ENCODE results near the gene TRIB2. TPM values are rescaled to one million over a fixed set of nuclear protein-coding genes. Genes with fewer than 3 reads are reported as not detected.

Gene TRIB2
- total and polyA plus RNA-seq, 2 of the 13 experiments (the other 11 are each of a cell fraction or from before 2014, with no cell fraction given) = 1.1 to 2.3 TPM

DNA sequence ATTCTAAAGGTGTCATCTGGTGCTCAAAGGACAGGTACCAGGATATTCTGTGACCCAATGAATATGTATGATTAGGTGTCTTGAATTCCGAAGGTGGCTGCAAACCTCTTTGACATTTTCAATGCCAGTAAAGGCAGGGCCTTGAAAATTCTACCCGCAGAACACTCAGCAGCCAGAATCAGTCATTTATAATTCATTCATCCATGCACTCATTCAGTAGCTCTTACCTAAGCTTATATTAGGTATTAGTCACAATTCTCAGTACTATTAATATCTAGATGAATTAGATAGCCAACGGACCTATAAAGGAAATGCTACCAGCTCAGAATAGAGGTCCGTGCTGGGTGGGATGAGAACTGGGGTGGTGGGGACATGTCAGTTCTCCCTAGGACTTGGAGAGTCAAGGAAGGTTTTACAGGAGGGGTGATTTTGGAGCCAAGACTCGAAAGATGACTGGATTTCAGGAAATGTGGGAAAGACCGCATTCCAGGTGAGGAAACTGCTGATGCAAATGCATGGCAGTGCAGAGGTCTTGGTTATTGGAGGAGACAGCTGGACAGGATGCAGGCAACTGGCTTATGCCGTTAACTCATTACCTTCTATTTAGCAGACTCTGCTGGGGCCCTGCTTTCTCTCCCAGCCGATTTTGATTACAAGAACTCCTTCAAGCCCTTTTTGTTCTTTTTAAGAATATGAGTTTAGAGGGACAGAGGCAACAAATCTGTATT, 7.2 kb downstream of the TRIB2 start (continued):
- TF ChIP-seq, protein P1, sequence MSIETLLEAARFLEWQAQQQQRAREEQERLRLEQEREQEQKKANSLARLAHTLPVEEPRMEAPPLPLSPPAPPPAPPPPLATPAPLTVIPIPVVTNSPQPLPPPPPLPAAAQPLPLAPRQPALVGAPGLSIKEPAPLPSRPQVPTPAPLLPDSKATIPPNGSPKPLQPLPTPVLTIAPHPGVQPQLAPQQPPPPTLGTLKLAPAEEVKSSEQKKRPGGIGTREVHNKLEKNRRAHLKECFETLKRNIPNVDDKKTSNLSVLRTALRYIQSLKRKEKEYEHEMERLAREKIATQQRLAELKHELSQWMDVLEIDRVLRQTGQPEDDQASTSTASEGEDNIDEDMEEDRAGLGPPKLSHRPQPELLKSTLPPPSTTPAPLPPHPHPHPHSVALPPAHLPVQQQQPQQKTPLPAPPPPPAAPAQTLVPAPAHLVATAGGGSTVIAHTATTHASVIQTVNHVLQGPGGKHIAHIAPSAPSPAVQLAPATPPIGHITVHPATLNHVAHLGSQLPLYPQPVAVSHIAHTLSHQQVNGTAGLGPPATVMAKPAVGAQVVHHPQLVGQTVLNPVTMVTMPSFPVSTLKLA (IDR thresholded peaks at IDR 0.05) = no peak
- TF ChIP-seq ZEB1 (IDR thresholded peaks at IDR 0.05; ENCODE audit: insufficient replicate concordance, low read depth) (no peak), SMAD9 (CRISPR knock-in tag; IDR thresholded peaks at IDR 0.05) (no peak), JUNB (CRISPR knock-in tag; IDR thresholded peaks at IDR 0.05; ENCODE audit: borderline replicate concordance) (no peak), CEBPB (IDR thresholded peaks at IDR 0.05; ENCODE audit: borderline replicate concordance, low read depth, low read length) (no peak)

DNA sequence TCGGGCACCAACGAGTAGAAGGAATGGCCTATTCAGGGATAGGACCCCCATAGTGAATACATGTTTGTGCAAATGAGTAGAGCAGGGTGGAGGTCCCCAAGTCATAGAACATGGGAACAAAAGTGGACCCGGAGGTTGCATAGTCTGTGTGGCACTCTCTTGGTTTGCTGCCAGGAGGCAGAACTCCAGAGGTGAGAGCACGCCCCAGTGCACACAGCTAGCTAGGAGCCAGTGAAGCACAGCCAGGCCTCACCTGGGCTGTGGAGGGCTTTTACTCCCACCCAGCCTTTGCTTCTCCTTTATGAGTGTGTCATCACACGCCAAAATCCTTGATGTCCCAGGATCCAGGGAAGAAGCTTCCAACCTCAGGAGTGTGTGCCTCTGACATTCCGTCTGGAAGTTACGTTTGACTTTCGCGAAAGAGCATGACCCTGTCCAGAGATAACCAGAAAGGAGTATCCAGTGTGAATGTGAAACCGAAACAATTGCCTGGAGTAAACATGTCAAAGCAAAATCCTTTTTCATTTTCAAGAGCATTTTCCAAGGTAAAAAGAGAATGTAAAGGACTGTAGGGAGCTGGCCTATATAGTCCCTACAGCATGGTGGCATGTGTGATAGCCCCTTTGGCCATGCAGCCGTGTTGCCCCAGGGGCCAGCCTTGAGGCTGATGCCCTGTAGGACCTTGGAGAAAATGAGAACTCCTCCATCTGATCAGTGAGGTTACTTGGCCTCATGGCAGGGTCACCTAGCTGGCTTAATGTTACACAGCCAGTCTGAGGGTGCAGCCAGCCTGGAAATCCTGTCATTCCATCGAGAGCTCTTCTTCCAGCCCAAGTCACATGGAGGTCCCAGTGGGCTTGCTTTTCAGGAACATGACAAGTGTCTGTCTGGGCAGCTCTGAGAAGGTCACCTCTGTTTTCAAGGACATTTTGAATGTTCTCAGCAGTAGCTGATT, 8.8 kb downstream of the TRIB2 start:
- in situ Hi-C loops (cut with HindIII; ENCODE audit: extremely low pct_ligation_motif_present, low pct_unique_long_range_greater_than_20kb) = no loop called here
- no TSS peak for BruUV-seq (replicated peaks)
- TF ChIP-seq KAT8 (CRISPR knock-in tag; IDR thresholded peaks at IDR 0.05) (no peak), SYNCRIP (IDR thresholded peaks at IDR 0.05; ENCODE audit: insufficient read depth, low read depth, low read length) (no peak), MEIS1 (CRISPR knock-in tag; IDR thresholded peaks at IDR 0.05; ENCODE audit: borderline replicate concordance) (no peak), ZNF205 (CRISPR knock-in tag; IDR thresholded peaks at IDR 0.05) (no peak), ZNF446 (CRISPR knock-in tag; IDR thresholded peaks at IDR 0.05) (no peak), SOX5 (CRISPR knock-in tag; IDR thresholded peaks at IDR 0.05; ENCODE audit: borderline replicate concordance) (no peak), NBN (conservative IDR thresholded peaks at IDR 0.05) (no peak), TBX3 (IDR thresholded peaks at IDR 0.05; ENCODE audit: borderline replicate concordance) (no peak), SMAD1 (CRISPR knock-in tag; IDR thresholded peaks at IDR 0.05; ENCODE audit: borderline replicate concordance, low read depth) (no peak), ZNF790 (CRISPR knock-in tag; IDR thresholded peaks at IDR 0.05; ENCODE audit: borderline replicate concordance) (no peak)
- TF ChIP-seq, protein P2, sequence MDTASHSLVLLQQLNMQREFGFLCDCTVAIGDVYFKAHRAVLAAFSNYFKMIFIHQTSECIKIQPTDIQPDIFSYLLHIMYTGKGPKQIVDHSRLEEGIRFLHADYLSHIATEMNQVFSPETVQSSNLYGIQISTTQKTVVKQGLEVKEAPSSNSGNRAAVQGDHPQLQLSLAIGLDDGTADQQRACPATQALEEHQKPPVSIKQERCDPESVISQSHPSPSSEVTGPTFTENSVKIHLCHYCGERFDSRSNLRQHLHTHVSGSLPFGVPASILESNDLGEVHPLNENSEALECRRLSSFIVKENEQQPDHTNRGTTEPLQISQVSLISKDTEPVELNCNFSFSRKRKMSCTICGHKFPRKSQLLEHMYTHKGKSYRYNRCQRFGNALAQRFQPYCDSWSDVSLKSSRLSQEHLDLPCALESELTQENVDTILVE (CRISPR knock-in tag; IDR thresholded peaks at IDR 0.05) = no peak
- TF ChIP-seq, protein P3, sequence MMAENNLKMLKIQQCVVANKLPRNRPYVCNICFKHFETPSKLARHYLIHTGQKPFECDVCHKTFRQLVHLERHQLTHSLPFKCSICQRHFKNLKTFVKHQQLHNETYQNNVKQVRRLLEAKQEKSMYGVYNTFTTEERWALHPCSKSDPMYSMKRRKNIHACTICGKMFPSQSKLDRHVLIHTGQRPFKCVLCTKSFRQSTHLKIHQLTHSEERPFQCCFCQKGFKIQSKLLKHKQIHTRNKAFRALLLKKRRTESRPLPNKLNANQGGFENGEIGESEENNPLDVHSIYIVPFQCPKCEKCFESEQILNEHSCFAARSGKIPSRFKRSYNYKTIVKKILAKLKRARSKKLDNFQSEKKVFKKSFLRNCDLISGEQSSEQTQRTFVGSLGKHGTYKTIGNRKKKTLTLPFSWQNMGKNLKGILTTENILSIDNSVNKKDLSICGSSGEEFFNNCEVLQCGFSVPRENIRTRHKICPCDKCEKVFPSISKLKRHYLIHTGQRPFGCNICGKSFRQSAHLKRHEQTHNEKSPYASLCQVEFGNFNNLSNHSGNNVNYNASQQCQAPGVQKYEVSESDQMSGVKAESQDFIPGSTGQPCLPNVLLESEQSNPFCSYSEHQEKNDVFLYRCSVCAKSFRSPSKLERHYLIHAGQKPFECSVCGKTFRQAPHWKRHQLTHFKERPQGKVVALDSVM (CRISPR knock-in tag; IDR thresholded peaks at IDR 0.05) = no peak

More for the DNA sequence above, 8.8 kb downstream of the TRIB2 start:
- Histone ChIP-seq H3K27me3 (ENCODE audit: control insufficient read depth in 1 of 2, insufficient read depth in 2 of 2, low read length in 2 of 2) (no peaks in the 10 kb centered on the region), H3K36me3 (replicated peaks in 1 of 2; ENCODE audit: control insufficient read depth in 1 of 2, insufficient read depth in 2 of 2, low read length in 2 of 2) (no peaks in the 10 kb centered on the region), H3K4me2 (ENCODE audit: low read depth, low read length) (no peak overlapping the region), H2AFZ (ENCODE audit: low read length) (no peak overlapping the region), H3K4me3 (replicated peaks in 1 of 3; ENCODE audit: insufficient read depth in 1 of 3, low read depth in 2 of 3, low read length in 3 of 3) (no peak overlapping the region), H3K4me1 (ENCODE audit: insufficient read depth, low read length) (peaks cover 15% of the 10 kb centered on the region), H3K9me3 (ENCODE audit: low read length) (no peaks in the 10 kb centered on the region), H3K79me2 (ENCODE audit: insufficient read depth, low read length) (no peaks in the 10 kb centered on the region), H3K9ac (ENCODE audit: insufficient read depth, low read depth, low read length) (no peak overlapping the region), H3K27ac (ENCODE audit: extremely low read length, insufficient read depth, low read length) (no peak overlapping the region), H4K20me1 (ENCODE audit: insufficient read depth, low read length) (no peaks in the 10 kb centered on the region)
- DNase-seq (ENCODE audit: low spot score) (no peak), FAIRE-seq (no peak), ATAC-seq (peak; percentile 43; the same call in 1 of the 3 replicates)
- CTCF ChIA-PET (ENCODE audit: low intra/inter-chr PET ratio, low total read pairs) = no interaction called here
- intact Hi-C loops (cut with micrococcal nuclease; ENCODE audit: unreplicated experiment) = no loop called here
- POLR2A ChIA-PET = no interaction called here
- 64% methylated on average over 12 of the region's 12 CpGs for WGBS (ENCODE audit: low lambda C conversion rate)
